Measurements from ENCODE around the gene SIX1.

DNA sequence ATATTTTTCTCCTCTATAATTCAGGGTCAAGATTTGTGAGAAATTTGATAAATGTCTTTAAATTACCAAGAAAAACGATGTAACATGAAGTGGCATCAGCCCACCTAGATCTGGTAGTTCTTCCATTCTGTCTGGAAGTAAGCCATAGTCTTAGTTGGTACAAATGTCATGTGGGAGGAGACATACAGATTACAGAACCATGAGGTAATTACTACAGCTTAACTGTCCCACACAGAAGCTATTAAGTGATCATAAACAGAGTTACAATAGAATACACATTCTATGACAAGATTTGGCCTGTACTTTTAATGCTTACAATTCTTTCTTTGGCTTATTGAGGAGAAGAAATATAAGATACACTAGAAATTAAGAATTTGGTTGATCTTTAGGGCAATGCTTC is 13.7 kb upstream of the SIX1 start:
- TF ChIP-seq CTCF (conservative IDR thresholded peaks at IDR 0.05 in 1 of 2, IDR thresholded peaks at IDR 0.05 in 1 of 2; ENCODE audit: extremely low read depth in 1 of 2, insufficient read depth in 1 of 2, low read depth in 1 of 2, low read length in 2 of 2) = no peak
- no peak for TF ChIP-seq EZH2 (IDR thresholded peaks at IDR 0.05; ENCODE audit: borderline replicate concordance, low read length)

All from mammary epithelial cell (primary cell).